ENCODE measurements around the gene MGARP.
A peak's percentile ranks its signal among the peaks of the same experiment; 100 is the strongest.
"Not testable (repeated sequence)": the region's sequence is repeated elsewhere in the genome, so short reads cannot be mapped to it uniquely, and the experiment has no call there.

The MGARP gene

DNA sequence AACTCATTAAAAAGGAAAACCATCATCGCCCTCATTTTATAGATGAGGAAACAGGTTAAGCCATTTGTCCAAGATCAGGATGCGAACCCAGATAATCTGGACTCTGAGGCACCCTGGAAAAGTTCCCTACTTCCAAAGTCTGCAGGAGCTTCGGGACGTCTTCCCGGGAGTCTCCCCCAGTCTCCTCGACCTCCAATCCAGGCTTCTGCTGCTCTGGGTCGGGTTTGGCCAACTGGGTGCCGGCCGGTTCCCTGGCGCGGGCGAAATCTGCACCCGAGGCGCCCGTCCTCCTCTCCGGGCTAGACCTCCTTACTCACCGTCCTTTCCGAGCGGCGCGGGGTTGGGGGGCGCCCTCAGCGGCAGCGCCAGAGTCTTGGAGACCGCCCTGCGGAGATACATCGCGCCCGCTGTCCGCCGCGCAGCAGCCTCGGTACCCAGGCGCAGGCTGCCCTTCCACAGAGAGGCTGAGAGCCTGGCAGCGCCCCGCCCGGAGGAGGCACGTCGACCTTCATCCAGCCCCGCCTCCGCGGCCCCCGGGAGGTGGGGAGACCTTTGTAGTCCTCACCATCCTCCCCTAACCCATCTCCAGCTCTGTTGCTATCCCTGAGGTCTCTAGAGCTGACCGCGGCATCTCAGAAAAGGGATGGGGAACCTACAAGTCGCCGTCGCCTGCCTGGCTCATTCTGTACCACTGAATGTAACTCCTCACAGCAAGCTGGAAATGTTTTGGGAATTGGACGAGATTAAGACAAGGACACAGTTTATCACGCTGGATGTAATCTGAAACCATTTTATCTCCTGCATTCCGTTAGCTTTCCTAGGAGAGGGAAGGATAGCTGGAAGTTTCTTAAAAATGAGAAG lies at the start of gene MGARP:
Gene MGARP, minus strand, starts transcription at position 466 of the 861 bp plus-strand sequence. Its CDS starts 67 bp downstream, at position 399.
- no peak for DNase-seq (ENCODE audit: low read depth in 2 of 2, low spot score in 1 of 2)

DNA sequence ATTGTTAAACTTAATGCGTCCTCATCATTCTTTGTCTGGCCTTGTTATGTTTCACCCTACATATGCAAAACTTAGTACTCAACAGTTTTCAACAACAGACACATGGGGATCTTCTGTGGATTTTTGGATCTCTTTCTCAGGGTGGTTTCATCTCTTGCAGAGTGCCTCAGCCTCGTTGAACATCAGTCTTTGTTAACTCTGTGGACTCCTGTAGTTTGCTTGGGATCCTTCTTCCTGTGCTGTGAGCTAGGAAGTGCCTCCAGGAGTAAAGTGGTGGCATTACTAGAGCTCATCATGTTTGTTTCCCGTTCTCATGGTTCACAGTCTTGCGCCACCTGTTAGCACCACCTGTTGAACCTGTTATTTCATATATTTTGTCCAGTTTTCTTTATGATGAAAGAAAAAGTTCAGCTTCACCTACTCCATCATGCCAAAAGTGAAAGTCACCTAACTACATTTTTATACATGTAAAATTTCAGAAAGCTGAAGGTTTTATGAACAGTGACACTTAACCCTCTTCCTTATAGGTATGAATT lies 49.7 kb upstream of the MGARP start:
- no peak for DNase-seq (ENCODE audit: low read depth in 2 of 2, low spot score in 1 of 2)

DNA sequence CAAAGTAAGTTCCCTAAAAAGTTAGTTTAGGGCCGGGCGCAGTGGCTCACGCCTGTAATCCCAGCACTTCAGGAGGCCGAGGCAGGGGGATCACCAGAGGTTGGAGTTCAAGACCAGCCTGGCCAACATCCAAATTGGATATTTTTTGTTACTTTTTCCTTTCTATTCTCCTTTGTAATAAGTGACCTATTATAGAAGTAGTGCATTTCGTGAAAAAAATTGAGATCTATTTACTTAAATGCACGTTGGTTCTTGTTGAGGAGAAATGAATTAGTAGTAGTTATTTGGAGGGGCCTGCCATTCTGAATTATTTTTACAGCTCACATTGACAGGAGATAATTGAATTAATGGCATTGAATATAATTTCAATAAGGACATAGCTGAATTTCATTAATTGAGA lies 44.6 kb upstream of the MGARP start:
- DNase-seq (ENCODE audit: low read depth in 2 of 2, low spot score in 1 of 2) = no peak

DNA sequence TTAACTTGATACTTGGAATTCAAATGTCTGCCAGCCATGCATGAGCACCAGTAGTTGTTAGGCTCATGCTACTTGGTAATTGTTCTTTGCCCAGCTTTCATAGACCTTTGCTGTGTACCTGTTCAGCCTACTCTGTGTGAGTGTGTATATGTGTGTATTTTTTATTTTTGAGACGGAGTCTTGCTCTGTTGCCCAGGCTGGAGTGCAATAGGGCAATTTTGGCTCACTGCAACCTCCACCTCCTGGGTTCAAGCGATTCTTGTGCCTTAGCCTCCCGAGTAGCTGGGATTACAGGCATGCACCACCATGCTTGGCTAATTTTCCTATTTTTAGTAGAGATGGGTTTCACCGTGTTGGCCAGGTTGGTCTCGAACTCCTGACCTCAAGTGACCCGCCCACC lies 42.5 kb upstream of the MGARP start:
- not testable (repeated sequence) for DNase-seq (ENCODE audit: low read depth in 2 of 2, low spot score in 1 of 2)

DNA sequence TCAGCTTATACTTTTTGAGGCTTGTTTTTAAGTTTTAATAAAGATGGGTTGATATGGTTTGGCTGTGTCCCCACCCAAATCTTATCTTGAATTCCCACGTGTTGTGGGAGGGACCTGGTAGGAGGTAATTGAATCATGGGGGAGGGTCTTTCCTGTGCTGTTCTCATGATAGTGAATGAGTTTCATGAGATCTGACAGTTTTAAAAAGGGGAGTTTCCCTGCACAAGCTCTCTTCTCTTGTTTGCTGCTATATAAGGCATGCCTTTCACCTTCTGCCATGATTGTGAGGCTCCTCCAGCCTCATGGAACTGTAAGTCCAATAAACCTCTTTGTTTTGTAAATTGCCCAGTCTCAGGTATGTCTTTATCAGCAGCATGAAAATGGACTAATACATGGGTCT lies 42.0 kb upstream of the MGARP start:
- not testable (repeated sequence) for DNase-seq (ENCODE audit: low read depth in 2 of 2, low spot score in 1 of 2)

DNA sequence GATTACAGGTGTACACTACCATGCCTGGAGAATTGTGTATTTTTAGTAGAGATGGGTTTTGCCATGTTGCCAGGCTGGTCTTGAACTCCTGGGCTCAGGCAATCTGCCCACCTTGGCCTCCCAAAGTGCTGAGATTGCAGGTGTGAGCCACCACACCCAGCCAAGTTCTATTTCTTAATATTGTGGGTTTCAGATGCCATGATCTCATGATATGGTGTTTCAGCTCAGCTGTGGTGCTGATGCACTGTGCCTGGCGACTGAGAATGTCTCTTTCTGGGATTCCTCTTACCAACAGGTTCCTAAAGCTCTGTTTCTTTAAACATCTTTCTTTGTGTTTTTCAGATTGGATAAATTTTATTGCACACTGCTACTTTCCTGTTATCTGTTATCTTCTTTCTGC lies 39.5 kb upstream of the MGARP start:
- DNase-seq (ENCODE audit: low read depth in 2 of 2, low spot score in 1 of 2) = no peak

DNA sequence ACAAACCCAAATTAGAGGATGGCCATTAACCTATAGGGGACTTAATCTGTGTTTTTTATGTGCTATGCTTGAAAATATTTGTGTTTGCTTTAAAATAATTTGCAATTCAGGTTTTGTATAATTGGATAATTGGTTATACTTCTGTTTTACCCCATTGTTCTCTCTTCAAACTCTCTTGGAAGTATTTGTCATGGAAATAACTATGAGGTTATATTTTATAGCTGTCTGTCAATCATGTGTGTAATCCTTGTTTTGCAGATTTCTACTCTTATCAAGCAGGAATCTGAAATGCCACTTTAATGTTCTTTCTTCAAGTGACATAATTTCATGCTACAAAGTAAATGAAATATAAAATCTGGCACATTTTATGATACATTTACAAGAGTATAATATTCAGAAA lies 37.6 kb upstream of the MGARP start:
- DNase-seq (ENCODE audit: low read depth in 2 of 2, low spot score in 1 of 2) = no peak

DNA sequence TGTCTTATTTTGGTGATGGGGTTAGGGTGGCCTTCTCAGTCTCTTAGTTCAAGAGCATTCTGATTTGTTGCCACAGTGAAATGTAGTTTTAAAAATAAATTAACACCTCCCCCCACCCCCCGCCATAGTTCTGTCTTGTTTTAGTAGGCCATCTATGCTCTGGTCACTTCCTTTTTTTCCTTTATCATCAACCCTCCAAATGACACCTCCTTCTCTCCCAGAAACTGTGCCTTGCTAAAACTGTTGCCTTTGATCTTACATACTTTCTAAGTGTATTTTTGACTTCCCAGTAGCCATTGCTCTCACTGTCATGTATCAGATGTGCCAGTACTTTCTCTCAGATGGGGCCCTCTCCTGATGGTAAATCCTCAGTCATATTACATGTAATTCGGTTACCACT lies 36.7 kb upstream of the MGARP start:
- no peak for DNase-seq (ENCODE audit: low read depth in 2 of 2, low spot score in 1 of 2)

DNA sequence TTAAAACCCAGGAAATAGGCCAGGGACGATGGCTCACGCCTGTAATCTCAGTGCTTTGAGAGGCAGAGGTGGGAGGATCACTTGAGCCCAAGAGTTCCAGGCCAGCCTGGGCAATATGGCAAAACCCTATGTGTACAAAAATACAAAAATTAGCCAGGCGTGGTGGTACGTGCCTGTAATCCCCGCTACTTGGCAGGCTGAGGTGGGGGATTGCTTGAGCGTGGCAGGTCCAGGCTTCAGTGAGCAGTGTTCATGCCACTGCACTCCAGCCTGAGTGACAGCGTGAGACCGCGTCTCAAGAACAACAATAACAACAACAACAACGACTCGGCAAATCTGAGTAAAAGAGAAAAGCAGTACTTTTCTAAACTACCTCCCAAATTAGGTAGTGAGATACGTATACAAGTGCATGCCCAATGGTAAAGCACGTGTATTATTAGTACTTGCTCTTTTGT lies 35.2 kb upstream of the MGARP start:
- DNase-seq (ENCODE audit: low read depth in 2 of 2, low spot score in 1 of 2) = no peak

DNA sequence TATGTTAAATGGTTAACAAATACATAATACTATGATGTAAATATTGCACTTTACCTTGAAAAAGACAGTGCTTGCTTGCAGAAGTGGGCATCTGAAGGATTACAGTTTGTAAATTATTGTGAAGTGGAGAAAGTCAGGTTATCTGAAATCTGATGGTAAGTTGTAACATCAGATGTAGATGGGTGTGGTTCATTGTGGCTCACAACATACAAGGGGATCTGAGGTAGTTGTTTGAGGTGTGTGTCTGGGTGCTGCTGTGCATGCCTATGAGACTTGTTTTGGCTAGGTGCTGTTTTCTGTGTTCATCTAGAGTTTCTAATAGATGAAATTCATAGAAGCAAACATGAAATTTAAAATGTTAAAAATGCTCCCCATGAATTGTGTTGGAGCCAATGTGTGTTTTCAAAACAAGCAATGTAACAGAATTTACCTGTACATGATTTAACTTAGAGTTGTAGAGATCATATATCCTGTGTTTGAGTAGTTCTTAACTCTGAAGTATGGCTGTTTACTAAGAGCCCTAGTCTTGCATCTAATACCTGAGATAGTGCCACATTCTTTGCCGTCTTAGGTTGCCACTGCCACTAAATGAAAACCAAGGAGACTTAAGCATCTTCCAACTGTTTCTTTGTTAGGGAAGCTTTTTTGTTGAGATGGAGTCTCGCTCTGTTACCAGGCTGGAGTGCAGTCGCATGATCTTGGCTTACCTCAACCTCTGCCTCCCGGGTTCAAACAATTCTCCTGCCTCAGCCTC lies 34.2 kb upstream of the MGARP start:
- no peak for DNase-seq (ENCODE audit: low read depth in 2 of 2, low spot score in 1 of 2)

DNA sequence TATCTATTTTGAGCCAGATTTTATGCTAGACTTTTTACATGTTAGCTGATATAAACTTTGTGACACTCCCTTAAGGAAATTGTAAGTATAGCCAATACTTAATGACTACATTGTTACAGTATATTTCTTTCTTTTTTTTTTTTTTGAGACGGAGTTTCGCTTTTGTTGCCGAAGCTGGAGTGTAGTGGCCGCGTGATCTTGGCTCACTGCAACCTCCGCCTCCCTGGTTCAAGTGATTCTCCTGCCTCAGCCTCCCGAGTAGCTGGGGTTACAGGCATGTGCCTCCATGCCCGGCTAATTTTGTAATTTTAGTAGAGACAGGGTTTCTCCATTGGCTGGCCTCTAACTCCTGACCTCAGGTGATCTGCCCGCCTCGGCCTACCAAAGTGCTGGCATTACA lies 33.4 kb upstream of the MGARP start:
- DNase-seq (ENCODE audit: low read depth in 2 of 2, low spot score in 1 of 2) = not testable (repeated sequence)

DNA sequence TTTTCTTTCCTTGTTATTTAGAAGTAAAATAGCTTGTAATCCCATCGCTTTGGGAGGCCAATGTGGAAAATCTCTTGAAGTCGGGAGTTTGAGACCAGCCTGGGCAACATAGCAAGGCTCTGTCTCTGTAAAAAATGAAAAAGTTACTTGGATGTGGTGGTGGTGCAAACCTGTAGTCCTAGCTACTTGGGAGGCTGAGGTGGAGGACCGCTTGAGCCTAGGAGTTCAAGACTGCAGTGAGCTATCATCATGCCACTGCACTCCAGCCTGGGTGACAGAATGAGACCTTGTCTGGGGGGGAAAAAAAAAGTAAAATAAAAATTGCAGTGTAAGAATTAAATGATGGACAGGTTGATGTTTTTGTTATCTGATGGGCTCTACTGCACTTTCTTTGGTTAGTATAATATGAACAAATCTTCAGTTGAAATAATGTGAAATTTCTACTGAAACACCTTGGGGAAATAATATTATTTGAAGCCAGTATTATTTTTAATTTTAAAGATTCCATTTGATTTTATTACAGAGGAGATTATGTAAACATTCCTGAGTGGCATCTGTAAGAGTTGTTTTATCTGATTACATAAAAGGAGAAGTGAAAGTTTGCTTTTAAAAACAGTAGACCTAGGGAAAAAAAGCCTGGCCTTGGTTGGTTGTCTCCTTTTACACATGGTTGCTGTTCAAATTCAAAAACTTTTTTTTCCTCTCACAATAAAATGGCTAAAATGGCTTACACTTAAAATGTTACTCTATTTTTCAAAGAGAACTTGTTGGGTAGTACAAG lies 32.7 kb upstream of the MGARP start:
- DNase-seq (ENCODE audit: low read depth in 2 of 2, low spot score in 1 of 2) = no peak

DNA sequence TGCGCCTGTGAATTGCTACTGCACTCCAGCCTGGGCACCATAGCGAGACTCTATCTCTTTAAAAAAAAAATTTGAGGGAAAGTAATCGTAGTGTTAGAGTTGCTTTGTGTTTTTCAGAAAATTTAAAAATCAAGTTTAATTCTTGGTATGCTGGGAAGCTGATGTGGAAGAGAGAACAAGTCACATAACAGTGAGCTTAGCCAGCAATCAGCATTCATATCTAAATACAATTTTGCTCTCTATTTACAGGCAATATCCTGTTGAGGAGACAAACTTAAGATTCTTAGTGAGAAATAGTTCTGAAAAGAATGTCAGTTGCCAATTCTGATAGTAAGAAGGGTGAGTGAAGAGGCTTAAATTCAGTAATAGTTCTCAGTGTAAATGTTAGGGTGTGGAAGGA lies 31.9 kb upstream of the MGARP start:
- no peak for DNase-seq (ENCODE audit: low read depth in 2 of 2, low spot score in 1 of 2)

DNA sequence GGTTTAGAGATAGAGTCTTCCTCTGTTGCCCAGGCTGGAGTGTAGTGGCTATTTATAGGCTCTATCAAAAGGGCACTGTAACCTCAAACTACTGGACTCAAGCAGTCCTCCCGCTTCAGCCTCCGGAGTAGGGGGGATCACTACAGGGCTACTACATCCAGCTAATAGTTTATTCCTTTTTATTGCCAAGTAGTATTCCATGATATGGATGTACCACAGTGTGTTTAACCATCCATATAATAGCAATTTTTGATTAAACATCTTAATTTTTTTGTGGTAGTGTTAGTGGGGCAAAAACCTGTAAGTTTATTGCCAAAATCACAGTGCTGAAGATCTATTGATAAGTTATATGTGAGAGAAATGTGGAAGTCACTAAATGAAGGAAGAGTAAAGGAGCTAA lies 24.9 kb upstream of the MGARP start:
- no peak for DNase-seq (ENCODE audit: low read depth in 2 of 2, low spot score in 1 of 2)

DNA sequence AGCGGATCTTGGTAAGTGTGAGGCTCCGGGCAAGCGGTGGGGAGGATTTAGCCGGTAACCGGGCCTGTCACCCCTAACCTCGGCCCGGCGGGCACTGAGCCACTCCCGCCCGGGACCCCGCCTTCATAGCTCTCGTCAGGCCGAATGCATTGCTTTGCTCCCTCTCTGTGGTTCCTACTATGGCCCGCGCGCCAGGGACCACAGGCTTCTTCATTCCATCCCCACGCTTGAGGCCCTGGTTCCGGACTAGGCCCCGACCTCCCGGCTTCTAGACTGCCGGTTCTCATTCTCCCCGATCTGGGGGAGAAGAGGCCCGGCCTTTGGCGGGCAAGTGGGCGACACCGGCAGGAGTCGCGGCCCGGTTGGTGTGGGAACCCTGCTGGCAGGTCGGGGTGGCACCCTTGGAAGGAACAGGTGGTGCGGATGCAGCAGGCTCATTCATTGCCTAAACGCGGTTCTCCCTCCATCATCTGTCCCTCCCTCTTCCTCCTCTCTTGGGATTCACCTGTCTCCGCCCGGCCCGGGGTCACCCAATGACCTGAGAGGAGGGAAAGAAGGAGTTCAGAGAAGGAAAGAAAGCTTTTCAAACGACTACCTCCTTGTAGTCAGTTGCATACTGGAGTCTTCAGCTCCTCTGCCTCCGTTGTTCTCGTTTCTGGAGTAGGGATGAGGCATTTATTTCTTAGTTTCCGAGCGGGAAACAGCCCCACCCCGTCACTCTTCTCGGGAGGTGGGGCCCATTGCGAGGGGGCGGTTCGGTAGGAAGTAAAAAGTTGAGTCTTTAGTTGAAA lies 22.0 kb upstream of the MGARP start, which contains the start of gene NDUFC1:
Gene NDUFC1, minus strand, starts transcription at position 657 of the 791 bp plus-strand sequence. CDS start 6,679 bp downstream, outside the sequence.
- DNase-seq (ENCODE audit: low read depth in 2 of 2, low spot score in 1 of 2) = peak; percentile 27 to 37

DNA sequence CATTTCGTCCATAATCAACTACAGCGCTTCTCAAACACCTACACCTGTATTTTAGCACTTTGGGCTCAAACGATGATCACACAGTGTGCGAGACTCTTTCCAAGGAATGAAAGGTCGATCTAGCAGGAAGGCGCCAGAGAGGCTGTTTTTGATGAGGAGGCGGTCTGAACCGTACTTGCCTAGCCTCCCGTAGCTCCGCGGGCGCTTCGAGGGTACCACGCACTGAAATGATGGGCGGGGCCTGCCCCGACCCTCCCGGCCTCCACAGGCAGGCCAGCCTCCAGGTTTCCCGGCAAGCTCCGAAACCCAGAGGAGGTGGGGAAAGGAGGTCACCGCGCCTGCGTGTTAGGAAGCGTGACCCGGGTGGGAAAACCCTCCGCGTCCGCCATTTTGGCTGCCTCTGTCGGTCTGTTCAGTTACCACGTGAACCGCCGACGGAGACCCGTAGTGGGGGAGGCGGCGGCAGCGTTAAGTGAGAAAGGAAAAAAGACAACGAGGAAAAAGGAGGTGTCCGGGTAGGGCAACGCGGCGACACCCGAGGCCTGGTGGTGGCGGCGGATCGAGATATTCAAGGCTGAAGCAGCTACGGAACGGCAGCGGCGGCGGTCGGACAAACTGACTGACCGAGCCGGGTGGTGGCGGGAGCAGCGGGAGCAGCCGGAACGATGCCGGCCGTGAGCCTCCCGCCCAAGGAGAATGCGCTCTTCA lies 21.2 kb upstream of the MGARP start, which contains the start of gene NAA15:
Gene NAA15, plus strand, starts transcription at position 393 of the 708 bp plus-strand sequence. Its CDS starts 273 bp downstream, at position 666.
- DNase-seq (ENCODE audit: low read depth in 2 of 2, low spot score in 1 of 2) = peak; percentile 92 to 97

DNA sequence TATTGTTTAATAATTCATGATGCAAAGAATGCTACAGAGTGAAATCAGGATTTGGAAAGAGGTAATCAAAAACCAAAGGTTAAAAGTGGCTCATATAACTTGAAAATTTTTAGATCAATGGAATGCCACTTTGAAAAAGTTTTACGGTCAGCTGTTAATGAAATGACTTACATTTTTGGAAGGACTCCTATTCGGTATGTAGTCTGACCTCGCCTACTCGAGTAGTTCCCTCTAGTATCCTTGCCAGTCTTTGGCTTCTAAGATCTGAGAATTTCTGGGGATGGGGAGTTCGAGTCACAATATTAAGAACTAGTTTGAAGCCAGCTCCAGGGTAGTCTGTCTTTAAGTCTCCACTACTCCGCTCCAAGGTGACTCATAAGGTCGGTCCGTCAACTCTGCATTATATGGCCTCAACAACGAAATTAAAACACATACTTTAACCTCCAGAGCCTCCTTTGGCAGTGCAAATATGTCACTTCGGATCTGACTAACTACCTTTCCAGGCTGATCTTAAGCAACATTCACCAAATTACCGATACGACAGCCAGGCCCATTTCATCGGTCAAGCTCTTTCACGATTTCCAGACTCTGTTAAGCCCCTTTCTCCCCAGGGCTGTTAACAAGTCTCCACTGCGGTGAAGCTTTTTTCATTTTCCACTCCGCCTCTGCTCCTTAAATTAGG lies 20.5 kb upstream of the MGARP start:
- DNase-seq (ENCODE audit: low read depth in 2 of 2, low spot score in 1 of 2) = no peak

DNA sequence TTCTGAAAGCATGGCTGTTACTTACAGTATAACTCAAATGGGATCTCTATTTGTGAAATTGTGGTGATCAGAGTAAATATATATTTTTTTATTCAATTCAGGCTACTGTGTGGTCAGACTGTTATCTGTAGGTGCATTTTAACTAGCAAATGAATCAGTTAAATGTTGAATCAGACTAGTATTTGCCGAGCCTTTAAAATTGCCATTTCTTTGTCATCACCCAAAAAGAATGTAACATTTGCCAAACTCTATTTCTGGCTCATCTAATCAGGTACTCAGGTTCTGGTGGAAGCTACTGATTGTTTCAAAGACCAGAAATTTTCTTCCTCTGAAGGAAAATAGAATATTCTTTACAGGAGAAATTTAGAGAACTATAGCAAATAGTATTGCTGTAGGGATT lies 19.5 kb upstream of the MGARP start:
- DNase-seq (ENCODE audit: low read depth in 2 of 2, low spot score in 1 of 2) = no peak

DNA sequence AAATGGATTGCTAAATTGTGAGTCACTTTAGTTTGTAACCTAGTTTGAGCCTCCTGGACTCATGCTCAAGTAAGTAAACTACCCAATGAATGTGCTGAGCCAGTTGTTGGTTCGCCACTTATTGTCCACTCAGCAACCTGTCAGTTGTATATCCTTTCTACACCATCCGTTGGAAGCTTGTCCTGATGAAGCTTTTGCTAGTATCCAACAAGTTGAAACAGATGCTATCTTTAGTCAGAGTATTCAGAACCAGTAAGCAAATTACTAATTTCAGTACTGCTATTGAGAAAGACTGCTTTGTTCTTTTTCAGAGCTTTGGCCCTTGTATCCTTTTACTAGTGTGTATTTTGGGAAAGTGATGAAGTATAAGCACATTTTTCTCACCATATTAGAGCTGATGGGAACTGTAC lies 17.0 kb upstream of the MGARP start:
- no peak for DNase-seq (ENCODE audit: low read depth in 2 of 2, low spot score in 1 of 2)

All from stimulated activated CD8-positive, alpha-beta memory T cell treated with anti-CD3 and anti-CD28 coated beads, Interleukin-4, amount 100 ng/mL, for 1 hour (primary cell).